CD8-positive, alpha-beta memory T cell (primary cell): Measurements from ENCODE around the gene ATP2B2. TPM values are rescaled to one million over a fixed set of nuclear protein-coding genes. Genes with fewer than 3 reads are reported as not detected.

Experiments used
- CTCF ChIA-PET: fragments of 350-600 bp; sonication (Branson Sonifier 250); formaldehyde crosslinking; loops from one replicate; lab custom pipeline; 2021; ENCODE audit warnings: antibody characterized with exemption; lab: Charles Lee
- POLR2A ChIA-PET: fragments of 350-600 bp; sonication (Branson Sonifier 250); formaldehyde crosslinking; loops from one replicate; lab custom pipeline; 2021; ENCODE audit warnings: antibody characterized with exemption; lab: Charles Lee
- DNase-seq, 5 donors: peaks; one replicate each; pipeline versions ENCODE4 v3.0.0 to v3.0.0-alpha.2; 2020 to 2022; ENCODE audit warnings: mixed read lengths in 1 of 5
- H3K27ac ChIP-seq: one replicate; pipeline ENCODE4 v1.7.0; 2013; ENCODE audit warnings: low read depth, mild to moderate bottlenecking, low read length, moderate library complexity
- H3K27me3 ChIP-seq: 2 replicates; pipeline ENCODE4 v1.7.0; 2013; ENCODE audit warnings: low read length, mild to moderate bottlenecking; ENCODE audit not compliant: insufficient read depth, poor library complexity, severe bottlenecking
- H3K36me3 ChIP-seq: 2 replicates; pipeline ENCODE4 v1.7.0; 2013; ENCODE audit warnings: mild to moderate bottlenecking, low read length, moderate library complexity; ENCODE audit not compliant: insufficient read depth
- H3K4me1 ChIP-seq: 2 replicates; pipeline ENCODE4 v1.7.0; 2013; ENCODE audit warnings: mild to moderate bottlenecking, low read length, moderate library complexity; ENCODE audit not compliant: insufficient read depth
- H3K4me3 ChIP-seq: 2 replicates; pipeline ENCODE4 v1.7.0; 2013; ENCODE audit warnings: mild to moderate bottlenecking, low read length
- H3K9me3 ChIP-seq: 2 replicates; pipeline ENCODE4 v1.7.0; 2013; ENCODE audit warnings: mild to moderate bottlenecking, low read length
- H3K27ac Mint-ChIP-seq, 8 donors: one replicate each; pipeline ENCODE4 v1.8.0; 2020 to 2021; ENCODE audit warnings: mixed read lengths in 8 of 8, mild to moderate bottlenecking in 6 of 8, inconsistent platforms in 3 of 8, moderate library complexity in 3 of 8
- H3K27me3 Mint-ChIP-seq, 2 donors: one replicate each; pipeline ENCODE4 v1.8.0; 2020 to 2021; ENCODE audit warnings: mixed read lengths in 2 of 2, mild to moderate bottlenecking in 1 of 2, moderate library complexity in 1 of 2
- H3K36me3 Mint-ChIP-seq, 3 donors: one replicate each; pipeline ENCODE4 v1.8.0; 2020 to 2021; ENCODE audit warnings: mixed read lengths in 3 of 3, inconsistent platforms in 1 of 3, mild to moderate bottlenecking in 1 of 3
- H3K4me1 Mint-ChIP-seq, 3 donors: one replicate each; pipeline ENCODE4 v1.8.0; 2020 to 2021; ENCODE audit warnings: mixed read lengths in 3 of 3, inconsistent platforms in 1 of 3, mild to moderate bottlenecking in 1 of 3
- H3K4me3 Mint-ChIP-seq, 7 donors: one replicate each; pipeline ENCODE4 v1.8.0; 2020 to 2021; ENCODE audit warnings: mixed read lengths in 7 of 7, mild to moderate bottlenecking in 6 of 7, moderate library complexity in 4 of 7, inconsistent platforms in 2 of 7
- H3K9me3 Mint-ChIP-seq, 5 donors: one replicate each; pipeline ENCODE4 v1.8.0; 2020 to 2022; ENCODE audit warnings: mixed read lengths in 5 of 5, mild to moderate bottlenecking in 3 of 5, moderate library complexity in 2 of 5, inconsistent platforms in 1 of 5
- polyA plus RNA-seq: library from polyadenylated mRNA; unstranded; fragments of 300-500 nt; fragmentation: Illumina TruSeq; gene quantifications from one replicate; pipeline ENCODE4 v1.2.3, GENCODE V29; 2021
- total RNA-seq, 2 experiments: library from RNA; stranded (reverse); gene quantifications; one replicate each; pipeline ENCODE4 v1.2.3, GENCODE V29; 2021

ATP2B2 gene
- total and polyA plus RNA-seq, 3 experiments from 2014 or later = not detected

DNA sequence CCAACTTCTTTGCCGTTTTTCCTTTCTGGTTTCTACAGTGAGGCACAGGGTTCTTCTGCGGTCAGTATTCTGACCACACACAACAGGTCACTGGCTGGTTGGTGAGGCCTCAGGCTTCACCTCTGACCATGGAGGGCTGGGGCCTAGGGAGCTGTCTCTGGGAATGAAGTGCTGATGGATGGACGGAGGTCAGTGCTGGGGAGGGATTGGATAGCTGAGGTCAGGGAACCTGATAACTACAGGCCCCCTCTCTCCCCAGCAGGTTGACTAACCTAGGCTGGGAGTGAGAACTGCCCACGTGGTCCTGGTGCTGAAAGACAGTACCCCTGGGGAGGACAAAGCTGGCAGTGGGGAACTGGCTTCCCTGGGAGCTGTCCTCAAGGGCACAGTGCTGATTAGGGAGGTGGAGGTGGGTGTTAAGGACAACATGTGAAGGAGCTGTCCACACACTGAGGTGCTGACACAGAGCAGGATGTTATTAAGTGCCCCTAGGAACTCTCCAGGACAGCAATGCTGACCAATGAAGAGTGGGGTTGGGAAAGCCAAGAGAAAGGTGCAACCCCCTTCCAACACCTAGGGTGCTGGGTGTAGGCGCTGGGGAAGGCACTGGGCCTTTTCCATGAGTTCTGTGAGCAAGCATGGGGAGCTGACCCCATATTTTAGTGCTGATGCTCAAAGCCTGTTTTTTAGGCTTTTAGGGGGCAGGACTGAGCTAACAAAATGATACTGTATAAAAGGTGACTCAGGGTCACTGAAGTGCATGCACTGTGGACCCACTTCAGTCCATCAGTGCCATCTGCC, 45.2 kb downstream of the ATP2B2 start:
- Mint-ChIP-seq H3K4me1 (no peaks in the 10 kb centered on the region), H3K27me3 (peaks cover 12 to 13% of the 10 kb centered on the region in 2 donors), H3K36me3 (no peaks in the 10 kb centered on the region), H3K27ac (no peak overlapping the region), H3K4me3 (no peak overlapping the region), H3K9me3 (no peaks in the 10 kb centered on the region)
- Histone ChIP-seq H3K4me1 (no peaks in the 10 kb centered on the region), H3K27me3 (no peaks in the 10 kb centered on the region), H3K9me3 (no peaks in the 10 kb centered on the region), H3K27ac (no peak overlapping the region), H3K4me3 (no peak overlapping the region), H3K36me3 (no peaks in the 10 kb centered on the region)
- ChIA-PET POLR2A (no interaction called here), CTCF (no interaction called here)
- DNase-seq = peak; percentile 31 to 67 (median 42)

DNA sequence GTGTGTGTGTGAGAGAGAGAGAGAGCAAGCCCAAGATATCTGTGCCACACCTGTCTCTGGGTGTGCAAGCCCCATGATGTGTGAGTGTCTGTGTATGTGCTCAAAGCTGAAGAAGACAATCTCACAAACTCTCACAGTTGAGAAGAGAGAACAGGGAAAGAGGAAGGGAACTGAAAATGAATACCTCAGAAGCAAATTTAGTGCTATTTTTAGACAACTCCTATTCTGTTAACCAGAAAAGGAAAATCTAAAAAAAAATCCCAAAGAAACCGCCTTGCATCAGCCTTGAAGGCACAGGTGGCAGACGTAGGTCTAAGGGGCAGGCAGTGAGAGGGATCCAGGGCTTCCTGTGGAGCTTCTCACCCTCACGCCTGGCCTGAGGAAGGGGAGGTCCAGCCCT, 47.8 kb downstream of the ATP2B2 start:
- no peak overlapping the region for H3K27ac ChIP-seq
- no peaks in the 10 kb centered on the region for H3K36me3 ChIP-seq
- Mint-ChIP-seq H3K4me1 (no peaks in the 10 kb centered on the region), H3K27me3 (peaks cover 14 to 16% of the 10 kb centered on the region in 2 donors), H3K9me3 (peaks cover 0 to 2% (median 0%) of the 10 kb centered on the region in 5 donors), H3K27ac (no peak overlapping the region), H3K36me3 (no peaks in the 10 kb centered on the region), H3K4me3 (no peak overlapping the region)
- no peak overlapping the region for H3K4me3 ChIP-seq
- H3K9me3 ChIP-seq = no peaks in the 10 kb centered on the region
- H3K27me3 ChIP-seq = no peaks in the 10 kb centered on the region
- ChIA-PET CTCF (no interaction called here), POLR2A (no interaction called here)
- DNase-seq = no peak
- H3K4me1 ChIP-seq = no peaks in the 10 kb centered on the region

DNA sequence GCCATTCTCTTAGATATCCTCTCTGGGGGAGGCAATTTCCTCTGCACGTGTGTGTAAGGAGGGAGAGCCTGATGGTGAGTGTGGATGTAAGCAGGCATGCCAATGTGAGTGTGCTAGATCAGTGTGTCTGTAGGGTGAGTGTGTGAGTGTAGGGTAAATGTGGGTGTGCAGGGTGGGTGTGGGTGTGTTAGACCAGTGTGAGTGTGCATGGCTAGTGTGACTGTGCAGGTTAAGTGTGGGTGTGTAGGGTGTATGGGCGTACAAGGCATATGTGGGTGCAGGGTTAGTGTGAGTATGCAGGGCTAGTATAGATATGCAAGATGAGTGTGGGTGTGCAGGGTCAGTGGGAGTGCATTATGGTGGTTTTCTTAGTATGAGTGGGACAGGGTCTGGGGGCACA, 48.4 kb downstream of the ATP2B2 start:
- no peaks in the 10 kb centered on the region for H3K4me1 Mint-ChIP-seq
- H3K36me3 Mint-ChIP-seq = no peaks in the 10 kb centered on the region
- H3K9me3 ChIP-seq = no peaks in the 10 kb centered on the region
- H3K4me1 ChIP-seq = no peaks in the 10 kb centered on the region
- CTCF ChIA-PET = no interaction called here
- no peak overlapping the region for H3K4me3 Mint-ChIP-seq
- H3K27me3 ChIP-seq = no peaks in the 10 kb centered on the region
- H3K36me3 ChIP-seq = no peaks in the 10 kb centered on the region
- no peak for DNase-seq
- no peak overlapping the region for H3K4me3 ChIP-seq
- no peak overlapping the region for H3K27ac ChIP-seq
- no peak overlapping the region for H3K27ac Mint-ChIP-seq
- peaks cover 12 to 20% of the 10 kb centered on the region in 2 donors for H3K27me3 Mint-ChIP-seq
- POLR2A ChIA-PET = no interaction called here
- H3K9me3 Mint-ChIP-seq = peaks cover 0 to 2% (median 0%) of the 10 kb centered on the region in 5 donors

DNA sequence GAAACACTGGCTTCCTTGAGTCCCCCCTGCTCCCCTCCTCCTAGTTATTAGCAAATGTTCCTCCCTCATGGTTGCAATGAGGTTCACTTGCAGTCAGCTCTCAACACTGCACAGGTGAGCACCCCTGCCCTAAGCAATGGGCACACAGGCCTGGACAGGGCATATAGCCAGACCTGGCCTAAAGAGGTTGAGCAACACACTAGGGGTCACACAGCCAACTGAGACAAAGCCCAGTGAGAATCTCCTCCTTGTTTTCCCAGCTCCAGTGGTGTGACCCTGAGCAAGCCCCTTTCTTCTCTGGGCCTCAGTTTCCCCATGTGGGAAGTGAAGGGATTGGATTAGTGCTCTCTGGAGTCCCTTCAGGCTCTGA, 49.9 kb downstream of the ATP2B2 start:
- H3K27me3 ChIP-seq = no peaks in the 10 kb centered on the region
- ChIA-PET POLR2A (no interaction called here), CTCF (no interaction called here)
- Mint-ChIP-seq H3K9me3 (peaks cover 0 to 2% (median 0%) of the 10 kb centered on the region in 5 donors), H3K36me3 (no peaks in the 10 kb centered on the region), H3K4me1 (no peaks in the 10 kb centered on the region), H3K27ac (no peak overlapping the region), H3K27me3 (peaks cover 13 to 29% of the 10 kb centered on the region in 2 donors), H3K4me3 (no peak overlapping the region)
- no peak overlapping the region for H3K4me3 ChIP-seq
- no peak for DNase-seq
- no peak overlapping the region for H3K27ac ChIP-seq
- H3K36me3 ChIP-seq = no peaks in the 10 kb centered on the region
- no peaks in the 10 kb centered on the region for H3K9me3 ChIP-seq
- no peaks in the 10 kb centered on the region for H3K4me1 ChIP-seq

DNA sequence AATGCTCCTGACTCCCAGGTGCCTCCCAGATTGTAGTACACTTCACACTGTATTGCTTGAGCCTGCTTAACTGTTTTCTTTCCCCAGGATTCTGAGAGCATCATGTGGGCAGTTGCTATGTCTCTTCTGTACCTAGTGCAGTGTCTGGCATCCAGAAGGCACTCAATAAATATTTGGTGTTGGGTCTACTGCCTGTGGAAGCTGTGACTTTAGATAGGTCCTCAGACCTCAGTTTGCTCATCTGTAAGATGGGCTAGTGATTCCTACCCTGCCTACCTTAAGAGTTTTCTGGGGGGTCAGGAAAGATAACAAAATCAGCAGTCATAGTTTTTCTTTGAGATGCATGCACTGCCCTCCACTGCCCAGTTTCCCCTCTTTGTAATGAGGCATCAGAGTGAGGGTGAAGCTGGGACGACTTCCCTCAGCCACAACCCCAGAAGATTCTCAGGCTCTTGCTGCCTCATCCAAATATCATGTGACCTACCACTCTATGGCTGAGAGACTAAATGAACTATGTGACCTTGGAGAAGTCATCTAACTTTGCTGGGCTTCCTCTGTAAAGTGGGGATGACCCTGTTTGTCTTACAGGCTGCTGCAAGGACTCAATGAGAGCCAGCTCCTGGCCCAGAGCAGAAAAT, 50.4 kb downstream of the ATP2B2 start:
- CTCF ChIA-PET = no interaction called here
- POLR2A ChIA-PET = no interaction called here

DNA sequence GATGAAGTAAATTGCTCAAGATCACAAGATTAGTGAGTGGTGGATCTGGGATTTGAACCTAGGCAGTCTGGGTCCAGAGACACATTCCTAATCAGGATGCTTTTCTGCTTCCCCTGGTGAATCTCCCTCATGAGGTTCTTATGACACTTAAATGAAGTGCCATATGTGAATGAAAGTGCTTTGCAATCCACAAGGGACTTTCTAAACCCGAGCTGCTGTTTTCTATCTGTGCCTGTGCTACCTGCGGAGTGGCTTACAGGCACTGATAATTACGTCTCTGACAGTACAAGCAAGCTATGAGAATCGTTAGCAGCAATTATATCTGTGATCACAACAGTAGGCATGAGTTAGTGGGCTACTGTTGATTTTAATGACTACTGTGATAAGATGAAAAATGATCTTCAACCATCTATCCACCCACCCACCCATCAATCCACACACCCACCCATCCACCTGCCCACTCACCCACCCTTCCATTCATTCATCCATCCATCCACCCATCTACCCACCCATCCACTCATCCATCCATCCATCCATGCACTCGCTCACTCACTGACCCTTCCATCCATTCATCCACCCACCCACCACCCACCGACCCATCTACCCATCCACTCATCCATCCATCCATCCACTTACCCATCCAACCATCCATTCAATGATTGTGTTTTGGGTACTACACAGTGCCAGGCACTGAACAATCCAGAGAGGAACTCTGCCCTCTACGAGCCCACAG, 51.8 kb downstream of the ATP2B2 start:
- Mint-ChIP-seq H3K27me3 (peaks cover 15 to 37% of the 10 kb centered on the region in 2 donors), H3K36me3 (no peaks in the 10 kb centered on the region), H3K4me3 (no peak overlapping the region), H3K27ac (peak overlapping the region in 1 of 8 donors; percentile 72), H3K4me1 (no peaks in the 10 kb centered on the region), H3K9me3 (peaks cover 0 to 2% (median 0%) of the 10 kb centered on the region in 5 donors)
- Histone ChIP-seq H3K27me3 (no peaks in the 10 kb centered on the region), H3K4me1 (no peaks in the 10 kb centered on the region), H3K4me3 (no peak overlapping the region), H3K9me3 (no peaks in the 10 kb centered on the region), H3K36me3 (no peaks in the 10 kb centered on the region), H3K27ac (no peak overlapping the region)
- DNase-seq = no peak
- POLR2A ChIA-PET = no interaction called here
- CTCF ChIA-PET = interaction anchor here (0.6 kb wide), 1 partner anchor 13 kb away, joined by 3 read pairs; no protein-coding TSS in a partner anchor

More for the DNA sequence above, 50.4 kb downstream of the ATP2B2 start:
- Mint-ChIP-seq H3K4me1 (no peaks in the 10 kb centered on the region), H3K27ac (peak overlapping the region in 2 of 8 donors; percentile 12 to 64), H3K9me3 (peaks cover 0 to 2% (median 0%) of the 10 kb centered on the region in 5 donors), H3K4me3 (no peak overlapping the region), H3K36me3 (no peaks in the 10 kb centered on the region), H3K27me3 (peaks cover 15 to 34% of the 10 kb centered on the region in 2 donors)
- Histone ChIP-seq H3K4me1 (no peaks in the 10 kb centered on the region), H3K4me3 (no peak overlapping the region), H3K36me3 (no peaks in the 10 kb centered on the region), H3K27me3 (no peaks in the 10 kb centered on the region), H3K27ac (no peak overlapping the region), H3K9me3 (no peaks in the 10 kb centered on the region)
- no peak for DNase-seq

DNA sequence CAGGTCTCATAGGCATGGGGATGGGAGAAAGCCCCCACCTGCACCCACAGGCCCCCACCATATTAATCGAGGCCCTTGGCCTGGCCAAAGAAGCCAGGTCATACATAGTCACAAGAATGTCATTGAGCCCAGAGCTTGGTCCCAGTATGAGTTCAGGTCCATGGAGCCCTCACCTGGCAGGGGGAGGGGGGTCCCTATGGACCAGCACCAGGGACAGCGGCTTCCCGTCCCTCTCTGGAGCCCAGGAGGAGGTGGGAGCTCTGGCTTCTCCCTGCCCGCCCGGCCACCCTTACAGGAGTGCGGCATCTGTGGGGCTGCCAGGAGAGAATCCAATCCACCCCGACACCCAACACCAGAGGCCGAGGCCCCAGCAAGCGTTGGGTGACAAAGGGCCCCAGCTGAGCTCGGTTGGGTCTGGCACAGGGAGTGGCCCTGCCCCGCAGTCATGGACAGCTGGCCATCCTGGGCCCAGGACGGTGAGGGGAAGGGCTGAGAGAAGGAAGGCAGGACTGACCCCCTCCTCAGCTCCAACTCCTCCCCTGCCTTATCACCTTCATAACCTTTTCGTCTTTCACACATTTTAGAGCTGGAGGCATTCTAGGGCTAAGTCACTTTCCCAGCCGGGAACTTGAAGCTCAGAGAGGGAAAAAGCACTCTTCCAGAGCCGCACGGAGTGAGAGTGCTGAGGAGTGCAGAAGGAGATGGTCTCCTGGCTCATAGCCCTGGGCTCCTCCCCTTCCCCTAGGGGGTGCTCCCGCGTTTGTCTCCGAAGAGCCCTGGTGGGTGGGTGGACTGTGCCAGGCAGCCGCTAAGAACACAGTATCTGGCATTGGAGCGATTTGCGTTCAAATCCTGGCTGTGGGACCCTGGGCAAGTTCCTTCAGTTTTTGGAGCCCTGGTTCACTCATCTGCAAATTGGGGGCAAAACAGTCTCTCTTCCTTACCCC, 54.6 kb downstream of the ATP2B2 start:
- no peaks in the 10 kb centered on the region for H3K4me1 Mint-ChIP-seq
- Histone ChIP-seq H3K27me3 (no peaks in the 10 kb centered on the region), H3K27ac (no peak overlapping the region), H3K36me3 (no peaks in the 10 kb centered on the region), H3K4me1 (no peaks in the 10 kb centered on the region), H3K4me3 (no peak overlapping the region), H3K9me3 (no peaks in the 10 kb centered on the region)
- no peak overlapping the region for H3K27ac Mint-ChIP-seq
- no peaks in the 10 kb centered on the region for H3K36me3 Mint-ChIP-seq
- ChIA-PET POLR2A (interaction anchor here (0.6 kb wide), 1 partner anchor 940 kb away, joined by 3 read pairs; no protein-coding TSS in a partner anchor), CTCF (no interaction called here)
- DNase-seq = no peak
- H3K9me3 Mint-ChIP-seq = peaks cover 0 to 2% (median 0%) of the 10 kb centered on the region in 5 donors
- H3K4me3 Mint-ChIP-seq = no peak overlapping the region
- peaks cover 8 to 31% of the 10 kb centered on the region in 2 donors for H3K27me3 Mint-ChIP-seq
